Cardiac muscle cell (in vitro differentiated cells and primary cell): Measurements from ENCODE around the gene FAM210A. TPM values are rescaled to one million over a fixed set of nuclear protein-coding genes. Genes with fewer than 3 reads are reported as not detected.
"Not testable (repeated sequence)": the region's sequence is repeated elsewhere in the genome, so short reads cannot be mapped to it uniquely, and the experiment has no call there.

Experiments used
- DNase-seq, 2 donors: peaks; one replicate each; pipeline versions ENCODE4 v3.0.0 to v3.0.0-alpha.2; 2010 to 2017; ENCODE audit warnings: low read depth in 1 of 2, low spot score in 1 of 2
- H3K27ac ChIP-seq: fragments of 200-600 bp; sonication (generic); 2 replicates; pipeline ENCODE4 v1.5.1; 2016
- H3K27me3 ChIP-seq: fragments of 200-600 bp; sonication (generic); 2 replicates; pipeline ENCODE4 v1.6.0; 2016; ENCODE audit warnings: control low read depth
- H3K36me3 ChIP-seq: fragments of 200-600 bp; sonication (generic); 2 replicates; pipeline ENCODE4 v1.5.1; 2016; ENCODE audit warnings: control low read depth
- H3K4me1 ChIP-seq: fragments of 200-600 bp; sonication (generic); 2 replicates; pipeline ENCODE4 v1.8.1; 2017; ENCODE audit warnings: low read depth, mild to moderate bottlenecking, mixed run types
- H3K4me3 ChIP-seq: fragments of 200-600 bp; sonication (generic); 2 replicates; pipeline ENCODE4 v1.5.1; 2016; ENCODE audit warnings: mild to moderate bottlenecking
- H3K9me3 ChIP-seq: fragments of 200-600 bp; sonication (generic); 2 replicates; pipeline ENCODE4 v1.5.1; 2017; ENCODE audit warnings: low read depth, mild to moderate bottlenecking, control low read depth
- polyA plus RNA-seq: library from polyadenylated mRNA; unstranded; fragments of >200 nt; fragmentation: Nextera tagmentation; extraction: Ambion mirVana; gene quantifications from 2 replicates; pipeline ENCODE4 v1.2.1, GENCODE V29; 2016
- total RNA-seq: library from RNA; depleted of rRNA; stranded (reverse); fragments of >200 nt; gene quantifications from 2 replicates; pipeline ENCODE4 v1.2.3, GENCODE V29; 2016
- TF ChIP-seq, protein P1 (sequence below): IDR thresholded peaks from 2 replicates; pipeline ENCODE4 v1.5.1; 2012; ENCODE audit warnings: low read depth, mild to moderate bottlenecking, low read length

FAM210A gene
- total and polyA plus RNA-seq, 2 experiments from 2014 or later = 20.0 to 20.6 TPM

DNA sequence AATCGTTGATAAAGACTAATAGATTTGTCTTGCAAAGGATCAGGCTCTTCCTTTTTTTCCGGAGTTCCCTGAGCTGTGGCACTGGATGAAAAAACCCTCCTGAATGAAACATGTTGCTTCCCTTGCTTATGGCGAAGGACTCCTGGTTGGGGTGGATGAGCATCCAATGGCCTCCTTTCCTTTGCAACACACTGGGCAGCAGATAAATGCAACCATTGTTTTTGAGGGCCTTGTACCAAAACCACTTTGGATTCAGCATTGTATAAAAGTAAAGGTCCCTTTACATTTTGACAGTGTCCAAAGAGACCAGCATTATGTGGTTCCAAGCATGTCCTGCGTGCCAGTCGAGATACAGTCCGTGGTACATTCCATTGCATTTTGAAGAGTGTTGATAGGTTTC is 44.7 kb downstream of the FAM210A start:
- no peak overlapping the region for H3K27ac ChIP-seq
- no peak for DNase-seq
- peaks cover 22% of the 10 kb centered on the region for H3K4me1 ChIP-seq
- H3K36me3 ChIP-seq = no peaks in the 10 kb centered on the region
- no peaks in the 10 kb centered on the region for H3K9me3 ChIP-seq
- no peaks in the 10 kb centered on the region for H3K27me3 ChIP-seq
- TF ChIP-seq, protein P1, sequence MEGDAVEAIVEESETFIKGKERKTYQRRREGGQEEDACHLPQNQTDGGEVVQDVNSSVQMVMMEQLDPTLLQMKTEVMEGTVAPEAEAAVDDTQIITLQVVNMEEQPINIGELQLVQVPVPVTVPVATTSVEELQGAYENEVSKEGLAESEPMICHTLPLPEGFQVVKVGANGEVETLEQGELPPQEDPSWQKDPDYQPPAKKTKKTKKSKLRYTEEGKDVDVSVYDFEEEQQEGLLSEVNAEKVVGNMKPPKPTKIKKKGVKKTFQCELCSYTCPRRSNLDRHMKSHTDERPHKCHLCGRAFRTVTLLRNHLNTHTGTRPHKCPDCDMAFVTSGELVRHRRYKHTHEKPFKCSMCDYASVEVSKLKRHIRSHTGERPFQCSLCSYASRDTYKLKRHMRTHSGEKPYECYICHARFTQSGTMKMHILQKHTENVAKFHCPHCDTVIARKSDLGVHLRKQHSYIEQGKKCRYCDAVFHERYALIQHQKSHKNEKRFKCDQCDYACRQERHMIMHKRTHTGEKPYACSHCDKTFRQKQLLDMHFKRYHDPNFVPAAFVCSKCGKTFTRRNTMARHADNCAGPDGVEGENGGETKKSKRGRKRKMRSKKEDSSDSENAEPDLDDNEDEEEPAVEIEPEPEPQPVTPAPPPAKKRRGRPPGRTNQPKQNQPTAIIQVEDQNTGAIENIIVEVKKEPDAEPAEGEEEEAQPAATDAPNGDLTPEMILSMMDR = no peak
- H3K4me3 ChIP-seq = no peak overlapping the region

DNA sequence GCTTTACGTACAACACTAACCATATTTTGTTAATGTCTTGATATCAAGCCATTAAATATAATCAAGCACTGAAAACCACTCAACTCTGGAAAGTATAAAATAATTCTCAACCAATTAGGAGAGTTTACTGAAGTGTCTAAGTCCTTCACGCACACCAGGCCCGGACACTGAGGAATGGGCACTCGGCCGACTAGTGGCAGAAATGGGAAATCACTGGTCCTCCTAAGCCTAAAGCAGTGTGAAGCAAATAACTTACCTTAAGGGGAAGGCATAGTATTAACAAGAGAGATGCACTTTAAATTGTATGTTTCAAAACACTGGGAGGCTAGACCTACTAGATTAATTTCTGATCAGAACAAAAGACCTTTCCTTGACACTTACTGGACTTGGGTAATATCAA is 45.7 kb downstream of the FAM210A start:
- peak; percentile 32 to 54 for DNase-seq
- Histone ChIP-seq H3K27me3 (no peaks in the 10 kb centered on the region), H3K9me3 (no peaks in the 10 kb centered on the region), H3K27ac (no peak overlapping the region), H3K36me3 (no peaks in the 10 kb centered on the region), H3K4me1 (peaks cover 22% of the 10 kb centered on the region), H3K4me3 (no peak overlapping the region)
- TF ChIP-seq, protein P1 = peak; percentile 51

DNA sequence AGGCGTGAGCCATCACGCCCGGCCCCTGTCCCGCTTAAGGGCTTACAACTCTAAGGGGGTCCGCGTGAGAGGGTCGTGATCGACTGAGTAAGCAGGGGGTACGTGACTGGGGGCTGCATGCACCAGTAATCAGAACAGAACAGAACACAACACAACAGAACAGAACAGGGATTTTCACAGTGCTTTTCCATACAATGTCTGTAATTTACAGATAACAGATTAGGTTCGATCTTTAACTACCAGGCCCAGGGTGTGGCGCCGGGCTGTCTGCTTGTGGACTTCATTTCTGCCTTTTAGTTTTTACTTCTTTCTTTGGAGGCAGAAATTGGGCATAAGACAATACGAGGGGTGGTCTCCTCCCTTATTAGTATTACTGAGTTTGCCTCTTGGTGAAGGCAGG is 49.0 kb downstream of the FAM210A start:
- not testable (repeated sequence) for H3K36me3 ChIP-seq, DNase-seq, H3K27me3 ChIP-seq, H3K4me3 ChIP-seq, H3K9me3 ChIP-seq, H3K27ac ChIP-seq
- H3K4me1 ChIP-seq = peaks cover 15% of the 10 kb centered on the region

DNA sequence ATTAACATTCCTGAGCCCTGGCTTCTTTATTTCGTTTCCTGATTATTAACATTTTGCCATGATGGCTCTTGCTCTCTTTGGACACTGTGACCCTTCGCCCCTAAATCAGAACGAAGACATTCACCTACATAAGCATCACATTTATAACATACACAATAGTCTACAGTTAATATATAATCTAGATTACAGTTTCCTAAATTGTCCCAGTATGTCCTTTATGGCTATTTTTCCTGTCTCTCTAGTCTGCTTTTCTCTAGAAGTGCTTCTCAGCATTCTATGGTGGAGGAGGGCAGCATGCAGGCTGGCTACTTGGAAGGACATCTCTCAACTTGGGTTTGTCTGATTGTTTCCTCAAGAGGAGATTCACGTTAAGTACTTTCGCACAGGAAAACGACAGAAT is 49.9 kb downstream of the FAM210A start:
- DNase-seq = no peak
- H3K27me3 ChIP-seq = no peaks in the 10 kb centered on the region
- TF ChIP-seq, protein P1 = no peak
- H3K27ac ChIP-seq = no peak overlapping the region
- peaks cover 15% of the 10 kb centered on the region for H3K4me1 ChIP-seq
- no peaks in the 10 kb centered on the region for H3K36me3 ChIP-seq
- H3K9me3 ChIP-seq = no peaks in the 10 kb centered on the region
- no peak overlapping the region for H3K4me3 ChIP-seq

DNA sequence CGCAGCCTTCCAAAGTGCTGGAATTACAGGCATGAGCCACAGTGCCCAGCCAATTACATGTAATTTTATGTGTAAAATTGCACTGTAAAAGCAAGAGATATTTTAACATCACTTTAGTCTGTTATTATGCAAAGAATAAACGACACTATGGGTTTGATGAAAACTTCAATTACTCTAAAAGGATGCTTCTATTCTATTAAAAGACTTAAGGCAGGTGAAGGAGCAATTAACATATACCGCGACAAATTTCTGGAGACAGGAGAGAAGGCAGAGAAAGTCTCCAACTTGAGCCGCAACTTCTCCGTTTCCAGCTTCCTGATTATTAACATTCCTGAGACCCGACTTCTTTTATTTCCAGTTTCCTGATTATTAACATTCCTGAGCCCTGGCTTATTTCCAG is 53.7 kb downstream of the FAM210A start:
- DNase-seq = peak in 1 of 2 donors; percentile 14
- no peak overlapping the region for H3K27ac ChIP-seq
- H3K36me3 ChIP-seq = no peaks in the 10 kb centered on the region
- H3K4me1 ChIP-seq = no peaks in the 10 kb centered on the region
- no peaks in the 10 kb centered on the region for H3K27me3 ChIP-seq
- no peaks in the 10 kb centered on the region for H3K9me3 ChIP-seq
- no peak overlapping the region for H3K4me3 ChIP-seq
- TF ChIP-seq, protein P1 = no peak

DNA sequence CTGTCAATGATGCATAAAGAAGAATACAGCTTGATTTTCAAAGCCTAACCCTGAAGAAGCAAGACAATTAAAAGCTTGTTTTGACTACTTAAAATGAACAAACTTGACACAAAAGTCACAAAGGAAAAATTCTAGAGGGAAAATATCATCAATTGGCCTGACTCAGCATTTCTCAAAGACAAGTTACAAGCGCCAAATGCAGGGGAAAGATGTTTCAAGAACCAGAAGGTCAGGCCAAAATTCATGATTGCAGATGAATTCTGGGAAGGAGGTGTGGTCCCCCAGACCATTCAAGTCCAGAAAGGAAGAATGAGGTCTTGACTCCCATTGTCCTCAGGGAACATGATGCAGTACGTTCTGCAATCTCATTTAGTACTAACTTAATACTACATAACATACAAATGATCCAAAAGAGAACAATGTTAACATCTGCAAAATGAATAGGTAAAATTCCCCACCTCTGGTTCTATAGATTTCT is 64.5 kb downstream of the FAM210A start:
- Histone ChIP-seq H3K9me3 (no peaks in the 10 kb centered on the region), H3K4me3 (no peak overlapping the region), H3K36me3 (peaks cover 18% of the 10 kb centered on the region), H3K27ac (peak overlapping the region; percentile 51), H3K27me3 (no peaks in the 10 kb centered on the region), H3K4me1 (peaks cover 32% of the 10 kb centered on the region)
- TF ChIP-seq, protein P1 = no peak
- peak in 1 of 2 donors; percentile 4 for DNase-seq
